ENCODE data around the gene MAGI2. TPM values are rescaled to one million over a fixed set of nuclear protein-coding genes. Genes with fewer than 3 reads are reported as not detected.

The MAGI2 gene
- total RNA-seq, 1 experiment from 2014 or later = 0.25 TPM

GRCh38 chr7:78038465-78039080, 1414.9 kb downstream of the MAGI2 start:
- Mint-ChIP-seq H3K36me3 (ENCODE audit: insufficient read depth, unreplicated experiment) (no peaks in the 10 kb centered on the region), H3K4me1 (ENCODE audit: low read depth, unreplicated experiment) (no peaks in the 10 kb centered on the region), H3K9me3 (ENCODE audit: unreplicated experiment) (no peaks in the 10 kb centered on the region), H3K27me3 (ENCODE audit: insufficient read depth, unreplicated experiment) (peaks cover 13% of the 10 kb centered on the region), H3K4me3 (ENCODE audit: unreplicated experiment) (no peak overlapping the region), H3K27ac (ENCODE audit: unreplicated experiment) (no peak overlapping the region)
- Histone ChIP-seq H3K36me3 (ENCODE audit: control insufficient read depth, insufficient read depth, low read length) (no peaks in the 10 kb centered on the region), H3K9me3 (no peaks in the 10 kb centered on the region), H3K27me3 (replicated peaks; ENCODE audit: control insufficient read depth, insufficient read depth, low read length) (no peaks in the 10 kb centered on the region), H3K4me1 (no peaks in the 10 kb centered on the region), H3K4me3 (ENCODE audit: low read depth, low read length) (no peak overlapping the region)
- CTCF ChIA-PET = interaction anchor here (1.4 kb wide), 1 partner anchor 18 kb away, joined by 4 read pairs; no protein-coding TSS in a partner anchor
- no peak for DNase-seq
- intact Hi-C loops (cut with micrococcal nuclease; ENCODE audit: unreplicated experiment) = no loop called here
- TF ChIP-seq CTCF (IDR thresholded peaks at IDR 0.05; ENCODE audit: insufficient read depth in 1 of 2, low read depth in 1 of 2, low read length in 1 of 2, severe bottlenecking in 1 of 2, unreplicated experiment in 1 of 2) = no peak
- POLR2A ChIA-PET = no interaction called here
- BruUV-seq (replicated peaks) = no TSS peak

GRCh38 chr7:78037603-78038002, 1415.9 kb downstream of the MAGI2 start:
- no peak overlapping the region for H3K27ac Mint-ChIP-seq (ENCODE audit: unreplicated experiment)
- ChIA-PET POLR2A (no interaction called here), CTCF (no interaction called here)
- no peak overlapping the region for H3K4me3 ChIP-seq (ENCODE audit: low read depth, low read length)
- no peaks in the 10 kb centered on the region for H3K36me3 ChIP-seq (ENCODE audit: control insufficient read depth, insufficient read depth, low read length)
- no peak for DNase-seq
- peaks cover 20% of the 10 kb centered on the region for H3K27me3 Mint-ChIP-seq (ENCODE audit: insufficient read depth, unreplicated experiment)
- no peak overlapping the region for H3K4me3 Mint-ChIP-seq (ENCODE audit: unreplicated experiment)
- no peak for TF ChIP-seq CTCF (IDR thresholded peaks at IDR 0.05; ENCODE audit: insufficient read depth in 1 of 2, low read depth in 1 of 2, low read length in 1 of 2, severe bottlenecking in 1 of 2, unreplicated experiment in 1 of 2)
- no TSS peak for BruUV-seq (replicated peaks)
- H3K4me1 ChIP-seq = no peaks in the 10 kb centered on the region
- intact Hi-C loops (cut with micrococcal nuclease; ENCODE audit: unreplicated experiment) = loop anchor here (2.0 kb wide), 1 partner anchor 97 kb away; no protein-coding TSS in a partner anchor
- H3K27me3 ChIP-seq (replicated peaks; ENCODE audit: control insufficient read depth, insufficient read depth, low read length) = no peaks in the 10 kb centered on the region
- no peaks in the 10 kb centered on the region for H3K9me3 ChIP-seq
- H3K9me3 Mint-ChIP-seq (ENCODE audit: unreplicated experiment) = no peaks in the 10 kb centered on the region
- H3K4me1 Mint-ChIP-seq (ENCODE audit: low read depth, unreplicated experiment) = no peaks in the 10 kb centered on the region
- no peaks in the 10 kb centered on the region for H3K36me3 Mint-ChIP-seq (ENCODE audit: insufficient read depth, unreplicated experiment)

GRCh38 chr7:78033410-78033809, 1420.1 kb downstream of the MAGI2 start:
- H3K4me3 Mint-ChIP-seq (ENCODE audit: unreplicated experiment) = no peak overlapping the region
- CTCF ChIA-PET = no interaction called here
- H3K4me1 ChIP-seq = no peaks in the 10 kb centered on the region
- H3K27me3 Mint-ChIP-seq (ENCODE audit: insufficient read depth, unreplicated experiment) = peaks cover 27% of the 10 kb centered on the region
- intact Hi-C loops (cut with micrococcal nuclease; ENCODE audit: unreplicated experiment) = no loop called here
- no peak for DNase-seq
- TF ChIP-seq CTCF (IDR thresholded peaks at IDR 0.05; ENCODE audit: insufficient read depth in 1 of 2, low read depth in 1 of 2, low read length in 1 of 2, severe bottlenecking in 1 of 2, unreplicated experiment in 1 of 2) = no peak
- no peaks in the 10 kb centered on the region for H3K27me3 ChIP-seq (replicated peaks; ENCODE audit: control insufficient read depth, insufficient read depth, low read length)
- H3K36me3 Mint-ChIP-seq (ENCODE audit: insufficient read depth, unreplicated experiment) = no peaks in the 10 kb centered on the region
- H3K36me3 ChIP-seq (ENCODE audit: control insufficient read depth, insufficient read depth, low read length) = no peaks in the 10 kb centered on the region
- POLR2A ChIA-PET = no interaction called here
- no TSS peak for BruUV-seq (replicated peaks)
- H3K4me1 Mint-ChIP-seq (ENCODE audit: low read depth, unreplicated experiment) = no peaks in the 10 kb centered on the region
- no peak overlapping the region for H3K27ac Mint-ChIP-seq (ENCODE audit: unreplicated experiment)
- no peaks in the 10 kb centered on the region for H3K9me3 ChIP-seq
- no peak overlapping the region for H3K4me3 ChIP-seq (ENCODE audit: low read depth, low read length)
- no peaks in the 10 kb centered on the region for H3K9me3 Mint-ChIP-seq (ENCODE audit: unreplicated experiment)
